GM19468 (cell line): ENCODE data around the gene CFAP69.

Experiments
- ATAC-seq: cut with Tn5 transposase; IDR thresholded peaks from one replicate; pipeline ENCODE4 v1.9.1; 2021; ENCODE audit warnings: mild to moderate bottlenecking, moderate library complexity, moderate number of reproducible peaks; ENCODE audit not compliant: unreplicated experiment; ENCODE audit errors: extremely low read depth

The CFAP69 gene

GRCh38 chr7:90266808-90267207, 21.8 kb downstream of the CFAP69 start:
- ATAC-seq, result no peak

DNA sequence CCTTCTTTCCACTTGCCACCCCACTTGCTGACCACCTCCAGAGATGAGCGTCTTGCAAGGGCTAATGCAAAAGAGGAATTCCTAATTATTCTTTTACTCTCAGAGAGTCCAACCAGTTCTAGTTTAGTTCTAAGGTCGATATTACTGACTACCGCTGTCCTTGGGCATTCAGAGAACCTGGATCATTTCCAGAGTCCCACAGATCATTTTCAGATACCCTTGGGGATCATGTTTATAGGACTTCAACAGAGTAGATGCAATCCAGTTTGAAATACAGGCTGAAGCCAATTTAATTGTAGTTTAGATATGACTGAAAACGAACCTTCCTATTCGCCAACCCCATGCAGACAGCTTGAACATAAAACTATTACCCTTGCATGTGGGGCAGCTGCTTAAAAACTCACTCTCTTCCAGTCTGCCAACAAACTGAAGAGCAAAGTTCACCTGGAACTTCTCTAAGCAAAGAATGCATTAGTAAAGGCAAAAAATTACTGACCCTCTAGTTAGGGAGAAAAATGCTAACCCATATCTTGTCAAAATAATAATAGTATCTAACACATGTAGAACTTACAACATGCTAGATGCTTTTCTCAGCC, 22.4 kb downstream of the CFAP69 start:
- no peak for ATAC-seq

- ATAC-seq, result no peak
These were observed 24.2 kb downstream of the CFAP69 start for GRCh38 chr7:90269163-90269562.

DNA sequence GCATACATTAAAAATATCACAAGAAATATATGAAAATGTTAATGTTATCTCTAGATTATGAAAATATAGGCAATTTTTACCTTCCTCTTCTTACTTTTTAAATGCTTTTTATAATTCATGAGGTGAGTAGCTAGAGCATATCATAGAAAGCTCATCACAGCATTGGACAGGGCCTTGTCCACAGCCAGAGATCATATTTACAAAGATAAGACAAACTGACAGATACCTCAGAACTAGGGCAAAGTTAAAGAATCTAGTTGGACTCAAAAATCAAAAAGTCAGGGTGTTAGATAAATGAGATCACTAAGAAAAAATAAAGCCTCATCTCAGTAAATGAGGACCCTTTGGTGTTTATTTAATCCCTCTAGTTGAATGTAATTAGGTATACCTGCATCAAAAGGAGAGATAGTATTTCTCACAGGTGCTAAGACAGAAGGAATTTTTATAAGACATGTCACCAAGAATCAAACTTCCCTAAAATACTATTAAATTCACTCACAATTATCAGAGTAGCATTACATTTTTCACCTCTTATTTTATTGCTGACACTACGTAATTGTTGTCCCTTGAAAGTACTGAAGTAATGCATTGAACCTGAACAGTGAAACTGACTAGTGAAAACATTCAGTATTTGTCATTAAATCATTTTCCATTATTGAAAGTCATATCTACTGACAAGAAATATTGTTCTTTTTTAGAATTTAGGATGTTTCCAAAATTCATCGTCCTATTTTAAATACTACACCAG, 25.6 kb downstream of the CFAP69 start:
- ATAC-seq, result no peak

GRCh38 chr7:90271753-90272152, 26.8 kb downstream of the CFAP69 start:
- ATAC-seq, result no peak

GRCh38 chr7:90272242-90272641, 27.3 kb downstream of the CFAP69 start:
- ATAC-seq, result no peak

DNA sequence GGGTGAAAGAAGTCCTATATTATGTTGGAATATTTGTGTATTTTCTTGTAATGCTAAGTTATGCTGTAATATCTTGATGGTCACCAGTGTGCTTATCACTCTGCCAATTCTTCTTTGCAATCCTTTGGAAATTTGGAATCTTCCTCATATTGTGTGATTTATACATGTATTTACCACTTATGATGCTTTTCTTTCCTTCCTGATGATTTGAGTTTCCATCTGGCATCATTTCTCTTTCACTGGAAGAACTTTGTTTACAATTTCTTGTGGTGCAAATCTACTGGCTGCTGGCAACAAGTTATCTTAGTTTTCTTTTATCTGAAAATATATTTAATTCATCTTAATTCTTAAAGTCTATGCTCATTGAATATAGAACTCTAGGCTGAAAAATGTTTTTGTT, 29.2 kb downstream of the CFAP69 start:
- ATAC-seq, result no peak

- ATAC-seq, result no peak
These were observed 31.2 kb downstream of the CFAP69 start for GRCh38 chr7:90276033-90276728.

GRCh38 chr7:90288154-90288553, 43.2 kb downstream of the CFAP69 start:
- ATAC-seq, result no peak

DNA sequence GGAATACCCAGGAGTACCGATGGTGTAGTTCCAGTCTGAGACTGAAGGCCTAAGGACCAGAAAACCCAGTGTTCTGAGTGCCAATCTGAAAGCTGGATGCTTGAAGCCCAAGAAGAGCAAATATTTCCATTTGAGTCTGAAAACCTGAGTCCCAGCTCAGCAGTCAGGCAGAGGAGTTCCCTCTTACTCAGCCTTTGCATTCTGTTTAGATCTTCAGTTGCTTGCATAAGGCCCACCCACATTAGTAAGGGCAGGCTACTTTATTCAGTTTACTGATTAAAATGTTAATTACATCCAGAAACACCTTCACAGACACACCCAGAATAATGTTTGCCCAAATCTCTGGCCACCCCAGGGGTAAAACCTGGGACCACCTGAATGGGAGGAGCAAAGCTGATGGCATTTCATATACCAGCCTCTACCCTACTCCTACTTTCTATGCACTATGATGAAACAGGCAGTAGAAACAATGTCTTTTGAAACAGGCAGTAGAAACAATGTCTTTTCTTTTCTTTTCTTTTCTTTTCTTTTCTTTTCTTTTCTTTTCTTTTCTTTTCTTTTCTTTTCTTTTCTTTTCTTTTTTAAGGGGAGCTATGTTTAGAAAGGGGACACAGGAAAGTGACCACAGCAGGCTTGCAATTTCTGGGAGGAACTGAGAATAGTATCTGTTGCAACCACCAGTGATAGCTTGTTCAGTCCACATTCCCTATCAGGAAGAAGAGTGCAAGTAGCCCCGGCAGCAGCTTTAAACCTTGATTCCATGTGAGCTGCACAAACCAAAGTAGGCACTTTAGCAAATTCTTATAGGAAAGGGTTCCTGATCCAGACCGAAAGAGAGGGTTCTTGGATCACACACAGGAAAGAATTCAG, 45.5 kb downstream of the CFAP69 start:
- no peak for ATAC-seq

DNA sequence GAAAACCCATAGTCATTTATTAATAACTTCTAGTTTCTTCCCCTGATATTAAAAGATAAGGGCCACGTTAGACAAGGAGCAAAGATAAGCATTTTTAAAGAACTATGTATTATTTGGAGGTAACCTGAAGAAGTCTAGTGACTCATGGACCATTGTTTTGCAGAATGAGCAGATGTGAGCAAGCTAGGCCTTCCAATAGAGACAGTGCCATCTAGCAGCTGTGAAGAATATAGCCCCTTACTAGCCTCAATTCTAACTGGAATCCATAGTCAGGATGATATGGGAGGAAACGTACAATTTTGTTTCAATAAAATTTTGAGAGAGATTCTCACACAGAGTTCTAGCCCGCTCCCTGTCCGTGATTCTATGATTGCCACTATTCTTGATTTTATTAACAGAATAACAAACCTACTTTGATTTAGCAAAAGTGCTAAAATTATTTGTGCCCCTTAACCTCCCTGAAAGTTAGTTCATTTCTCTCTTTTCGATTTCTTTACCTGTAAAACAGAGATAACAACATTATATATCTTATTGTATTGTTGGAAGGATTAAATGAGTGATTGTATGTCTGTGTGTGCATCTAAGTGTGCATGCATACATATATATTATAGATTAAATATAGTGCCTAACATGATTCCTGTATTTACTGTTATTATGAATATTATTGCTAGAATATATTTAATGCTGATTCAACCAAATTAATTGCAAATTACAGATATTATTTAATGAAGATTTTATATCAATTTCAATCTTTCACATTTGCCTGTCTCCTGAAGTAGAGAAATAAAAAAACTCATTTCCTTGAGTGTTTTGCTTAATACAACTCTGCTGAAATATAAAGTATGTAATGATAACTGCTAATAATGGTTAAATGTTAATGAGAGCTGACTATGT, 53.4 kb downstream of the CFAP69 start:
- ATAC-seq, result no peak

GRCh38 chr7:90303241-90303640, 58.3 kb downstream of the CFAP69 start:
- ATAC-seq, result no peak

- ATAC-seq, result no peak
These were observed 64.9 kb downstream of the CFAP69 start for GRCh38 chr7:90309872-90310271.

- no peak for ATAC-seq
These were observed 66.2 kb downstream of the CFAP69 start for GRCh38 chr7:90311175-90311574.

DNA sequence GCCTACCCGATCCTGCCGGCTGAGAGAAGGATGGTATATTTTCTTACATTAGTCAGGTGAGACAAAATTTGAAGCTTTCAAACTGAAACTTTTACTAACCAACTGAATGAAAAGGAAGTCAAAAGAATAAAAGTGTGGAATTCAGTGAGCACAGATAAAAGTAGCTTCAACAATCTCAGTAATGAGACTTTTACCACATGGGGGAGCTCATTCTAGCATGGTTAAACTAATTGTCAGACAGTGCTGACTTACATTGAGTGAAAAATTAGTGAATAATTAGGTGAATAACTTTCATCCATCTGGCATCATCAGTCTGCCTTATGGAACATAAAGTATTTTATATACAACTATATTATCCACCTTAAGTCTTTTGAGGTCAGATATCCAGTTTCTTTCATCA, 67.8 kb downstream of the CFAP69 start:
- ATAC-seq, result no peak

DNA sequence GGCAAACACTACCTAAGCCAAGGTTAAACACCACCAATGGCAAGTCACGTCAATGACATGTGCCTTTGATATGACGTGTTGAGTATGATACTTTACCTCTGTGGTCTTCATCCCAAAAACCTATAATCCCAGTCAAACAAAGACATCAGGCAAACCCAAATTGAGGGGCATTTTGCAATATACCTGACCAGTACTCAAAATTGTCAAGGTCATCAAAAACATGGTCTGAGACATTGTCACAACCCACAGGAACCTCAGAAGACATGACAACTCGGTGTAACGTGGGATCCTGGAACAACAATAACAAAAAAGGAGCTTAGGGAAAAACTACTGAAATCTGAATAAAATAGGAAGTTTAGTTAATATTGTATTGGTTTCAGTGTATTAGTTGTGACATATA, 68.9 kb downstream of the CFAP69 start:
- no peak for ATAC-seq

GRCh38 chr7:90320014-90320413, 75.0 kb downstream of the CFAP69 start:
- no peak for ATAC-seq

GRCh38 chr7:90320418-90320800, 75.4 kb downstream of the CFAP69 start:
- no peak for ATAC-seq

DNA sequence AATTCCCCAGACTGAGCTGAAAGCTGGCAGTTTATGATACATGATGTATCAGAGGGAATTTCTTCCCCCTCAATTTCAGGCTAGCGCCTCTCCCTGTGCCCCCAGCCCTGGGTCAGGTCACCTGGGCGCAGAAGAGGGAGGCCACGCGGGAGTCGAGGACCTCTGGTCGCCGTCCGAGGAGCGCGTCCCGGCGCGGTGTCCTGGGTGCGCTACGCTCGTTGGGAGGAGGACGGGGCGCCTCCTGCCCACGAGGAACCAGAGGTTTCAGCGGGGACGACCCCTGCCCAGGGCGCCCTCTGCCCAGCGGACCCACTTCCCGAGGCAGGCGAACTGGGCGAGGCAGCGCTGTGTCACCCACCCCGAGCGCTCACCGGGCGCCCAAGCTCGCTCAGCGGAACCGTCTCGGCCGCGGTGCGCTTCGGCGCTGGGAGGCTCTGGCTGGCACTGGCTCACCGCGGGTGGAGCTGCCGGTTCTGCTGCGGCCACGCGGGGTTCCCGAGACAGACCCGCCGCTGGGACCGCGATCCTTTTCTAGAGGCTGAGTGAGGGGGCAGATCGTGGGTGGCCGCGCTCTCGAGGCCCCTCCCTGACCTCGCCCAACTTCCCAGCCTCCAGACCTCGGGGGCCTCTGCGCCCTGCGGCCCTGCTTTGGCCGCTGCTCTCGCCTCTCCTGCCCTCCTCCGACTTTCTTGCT, 76.0 kb downstream of the CFAP69 start, which contains the start of gene FAM237B:
FAM237B (minus strand) TSS at position 504 of the 694 bp plus-strand sequence. CDS start 1,556 bp downstream, outside the sequence.
- ATAC-seq, result no peak
